HT1080 (cell line): Measurements from ENCODE around the gene LCTL. TPM values are rescaled to one million over a fixed set of nuclear protein-coding genes. Genes with fewer than 3 reads are reported as not detected.
"Not testable (repeated sequence)": the region's sequence is repeated elsewhere in the genome, so short reads cannot be mapped to it uniquely, and the experiment has no call there.

Source experiments
- DNase-seq: peaks from one replicate; pipeline ENCODE4 v3.0.0-alpha.2; 2015; ENCODE audit warnings: low read depth
- small RNA-seq: library from RNA; depleted of rRNA; stranded (forward); fragments of <200 nt; gene quantifications from one replicate; pipeline ENCODE3, GENCODE V24; 2014
- total RNA-seq: library from RNA; depleted of rRNA; stranded (reverse); fragments of >200 nt; shearing (Covaris generic); gene quantifications from 2 replicates; pipeline ENCODE4 v1.2.3, GENCODE V29; 2014; rRNA removed

LCTL gene
- total RNA-seq, 1 experiment from 2014 or later = 14.5 TPM

DNA sequence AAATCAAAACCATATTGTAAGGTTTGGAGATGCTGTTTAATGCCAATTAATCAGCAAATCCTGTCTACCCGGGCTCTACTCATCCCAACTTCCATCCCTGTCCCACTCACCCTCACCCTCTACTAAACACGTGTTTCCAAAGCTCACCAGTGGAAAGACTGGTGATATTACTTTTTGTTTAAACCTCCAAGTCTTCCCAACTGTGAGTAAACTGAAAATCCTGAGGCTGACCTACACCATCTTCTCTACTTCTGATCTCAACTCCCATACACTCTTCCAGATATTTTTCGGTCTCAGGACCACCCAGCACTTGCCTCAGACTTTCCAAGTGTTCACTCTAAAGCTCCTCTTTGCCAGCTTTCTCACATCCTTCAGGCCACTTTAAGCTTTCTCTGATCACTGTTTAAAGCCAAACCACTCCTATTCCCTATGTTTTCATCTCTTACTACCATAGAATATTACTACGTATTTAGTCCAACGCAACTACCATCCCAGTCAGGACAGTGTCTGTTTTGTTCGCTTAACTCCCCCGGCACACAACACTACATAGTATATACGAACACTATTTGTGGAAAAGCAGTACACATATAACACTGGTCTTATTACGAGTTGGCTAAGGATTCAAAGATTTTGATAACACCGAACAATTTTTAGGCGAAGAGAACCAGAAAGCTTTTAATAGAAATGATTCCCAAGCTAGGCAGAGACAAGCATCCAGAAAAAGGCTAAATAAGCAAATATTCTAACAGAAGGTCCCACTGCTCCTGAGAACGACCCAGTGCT is 61.8 kb downstream of the LCTL start:
- DNase-seq = peak; percentile 36

DNA sequence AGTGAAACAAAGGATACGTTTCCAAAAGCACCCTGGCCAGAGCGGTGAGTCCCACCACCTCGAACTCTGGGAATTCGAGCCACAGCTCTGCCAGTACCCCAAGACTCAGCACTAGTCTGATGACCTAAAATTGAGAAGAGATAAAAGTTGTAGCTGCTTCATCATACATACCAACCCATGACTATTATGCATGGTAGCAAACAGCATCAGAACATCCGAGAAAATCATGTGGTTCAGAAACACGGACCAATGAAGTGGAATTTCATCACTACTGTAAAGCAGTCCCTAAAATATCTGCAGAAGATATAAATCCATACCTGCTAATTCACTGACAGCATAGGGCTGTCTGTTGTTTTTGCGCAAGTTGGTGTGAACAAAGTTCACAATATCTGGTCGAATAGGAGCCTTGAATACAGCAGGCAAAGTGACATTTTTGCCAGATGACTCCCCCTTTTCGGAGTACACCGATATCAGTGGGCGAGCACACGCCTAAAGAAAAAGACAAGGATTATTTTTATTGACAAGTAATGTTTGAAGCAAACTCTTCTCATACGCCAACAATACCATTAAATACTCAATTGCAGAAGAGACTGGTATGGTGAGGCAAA is 62.7 kb downstream of the LCTL start:
- DNase-seq = not testable (repeated sequence)

DNA sequence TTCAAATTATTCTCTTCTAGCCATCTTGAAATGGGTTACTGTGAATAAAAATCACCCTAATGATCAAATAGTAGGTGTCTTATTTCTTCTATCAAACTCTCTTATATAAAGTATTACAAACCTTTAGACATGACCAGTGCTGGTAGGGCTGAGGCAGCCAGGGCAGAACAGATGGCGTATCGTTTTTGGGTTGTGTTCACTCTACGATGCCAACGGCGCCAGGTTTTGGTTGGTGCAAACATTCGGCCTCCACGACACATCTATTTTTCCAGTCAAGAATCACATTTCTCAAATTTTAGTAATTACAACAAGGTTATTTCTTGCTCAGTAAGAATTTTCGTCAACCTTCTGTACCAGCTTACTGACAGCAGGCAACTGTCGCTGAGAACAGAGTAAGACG is 63.3 kb downstream of the LCTL start:
- no peak for DNase-seq

DNA sequence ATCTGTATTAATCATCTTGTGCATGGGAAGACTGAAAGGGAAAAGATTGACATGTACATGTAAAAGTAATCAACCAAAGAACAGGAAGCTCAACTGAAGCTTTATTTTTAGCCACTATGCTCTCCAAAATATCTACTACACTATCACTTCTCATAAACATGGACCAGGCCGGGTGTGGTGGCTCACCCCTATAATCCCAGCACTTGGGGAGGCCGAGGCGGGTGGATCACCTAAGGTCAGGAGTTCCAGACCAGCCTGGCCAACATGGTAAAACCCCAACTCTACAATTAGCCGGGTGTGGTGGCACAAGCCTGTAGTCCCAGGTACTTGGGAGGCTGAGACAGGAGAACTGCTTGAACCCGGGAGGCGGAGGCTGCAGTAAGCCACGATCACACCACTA is 65.5 kb downstream of the LCTL start:
- not testable (repeated sequence) for DNase-seq

DNA sequence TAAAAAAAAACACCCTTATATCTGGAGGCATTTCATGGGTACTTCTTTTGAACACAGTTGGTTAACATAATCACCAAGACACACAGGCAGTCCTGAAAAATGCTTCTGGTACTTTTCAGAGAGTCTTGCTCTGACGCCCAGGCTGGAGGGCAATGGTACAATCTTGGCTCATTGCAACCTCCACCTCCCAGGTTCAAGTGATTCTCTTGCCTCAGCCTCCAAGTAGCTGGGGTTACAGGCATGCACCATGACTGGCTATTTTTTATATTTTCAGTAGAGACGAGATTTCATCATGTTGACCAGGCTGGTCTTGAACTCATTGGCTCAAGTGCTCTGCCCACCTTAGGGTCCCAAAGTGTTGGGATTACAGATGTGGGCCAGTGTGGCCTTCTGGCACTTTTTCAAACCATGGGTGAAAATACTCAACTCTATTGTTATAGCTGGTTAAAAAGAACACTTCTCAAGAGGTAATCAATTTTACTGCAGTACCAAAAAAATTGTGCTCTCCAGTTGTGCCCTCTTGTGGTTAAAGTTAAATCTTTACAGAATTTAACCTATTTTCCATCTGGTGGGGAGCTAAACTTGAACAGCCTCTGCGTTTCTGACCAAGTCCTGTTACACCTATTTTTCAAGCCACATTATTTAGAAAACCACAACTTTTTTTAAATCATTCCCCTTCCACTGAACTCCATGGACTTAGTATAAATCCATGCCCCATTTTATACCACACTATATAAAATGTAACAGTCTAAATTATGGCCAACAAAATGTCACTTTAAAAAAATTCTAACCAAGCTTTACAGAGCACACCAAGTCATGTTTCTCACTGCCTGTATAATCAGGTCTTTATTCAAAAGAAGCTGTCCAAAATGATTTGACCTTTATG is 67.1 kb downstream of the LCTL start:
- peak; percentile 41 for DNase-seq

Small RNA genes lying within 50 kb of the gene (small RNA-seq; reads per million reads assigned to genes)
- not detected for gene RF01159
- gene SNORD16 = not detected
- not detected for gene SNORD18A
- gene SNORD18B = not detected
- not detected for gene SNORD18C

Other genes with a start within 250 kb of the LCTL start
- 21.9 TPM in 2 replicates for gene TIPIN, start 209.3 kb downstream of the LCTL start, total RNA-seq
- gene MAP2K1, start 179.1 kb downstream of the LCTL start, total RNA-seq = 53.2 and 63.5 TPM in 2 replicates
- 15.6 and 19.4 TPM in 2 replicates for gene SNAPC5, start 68.2 kb downstream of the LCTL start, total RNA-seq
- 5,680 and 5,951 TPM in 2 replicates for gene RPL4, start 61.1 kb downstream of the LCTL start, total RNA-seq
- gene ZWILCH, start 60.7 kb downstream of the LCTL start, total RNA-seq = 56.8 and 57.3 TPM in 2 replicates
- gene SMAD6, start 136.2 kb upstream of the LCTL start, total RNA-seq = 6.9 and 8.5 TPM in 2 replicates